Thymus (tissue), 11 donors: ENCODE data around the gene IL1RAPL1. TPM values are rescaled to one million over a fixed set of nuclear protein-coding genes. Genes with fewer than 3 reads are reported as not detected.

Experiments
- DNase-seq, 9 donors: peaks; one replicate each; pipeline ENCODE4 v3.0.0-alpha.2; 2013; ENCODE audit warnings: low spot score in 9 of 9, low read depth in 6 of 9, missing footprints in 1 of 9
- H3K27ac ChIP-seq, 2 donors: one replicate each; pipeline ENCODE4 v1.5.1; 2013; ENCODE audit warnings: control low read depth in 1 of 2, low read depth in 1 of 2, low read length in 1 of 2, mild to moderate bottlenecking in 1 of 2, moderate library complexity in 1 of 2
- H3K27me3 ChIP-seq, 2 donors: one replicate each; pipeline ENCODE4 v1.5.1; 2013; ENCODE audit warnings: low read length in 1 of 2; ENCODE audit not compliant: control insufficient read depth in 2 of 2, insufficient read depth in 1 of 2
- H3K36me3 ChIP-seq, 2 donors: one replicate each; pipeline ENCODE4 v1.5.1; 2013; ENCODE audit warnings: low read length in 1 of 2, mild to moderate bottlenecking in 1 of 2, moderate library complexity in 1 of 2; ENCODE audit not compliant: control insufficient read depth in 2 of 2, insufficient read depth in 2 of 2
- H3K4me1 ChIP-seq, 2 donors: one replicate each; pipeline ENCODE4 v1.5.1; 2013; ENCODE audit warnings: low read length in 2 of 2; ENCODE audit not compliant: control insufficient read depth in 2 of 2, insufficient read depth in 2 of 2
- H3K4me3 ChIP-seq, 2 donors: one replicate each; pipeline ENCODE4 v1.5.1; 2013; ENCODE audit warnings: low read length in 2 of 2, control low read depth in 1 of 2, mild to moderate bottlenecking in 1 of 2
- H3K9me3 ChIP-seq, 2 donors: one replicate each; pipeline ENCODE4 v1.5.1; 2013; ENCODE audit warnings: low read length in 1 of 2, mild to moderate bottlenecking in 1 of 2; ENCODE audit not compliant: control insufficient read depth in 2 of 2, insufficient read depth in 1 of 2
- WGBS: extraction: QIAGEN DNeasy Blood & Tissue Kit; methylation state at CpG from one replicate; pipeline ENCODE4 v1.1.7; 2013; 5-methylcytosine and 5-hydroxymethylcytosine counted together
- polyA plus RNA-seq: library from polyadenylated mRNA; stranded (reverse); fragments of 200-250 nt; gene quantifications from one replicate; pipeline ENCODE4 v1.2.3, GENCODE V29; 2013
- total RNA-seq: library from RNA; stranded (reverse); fragments of 120-200 nt; gene quantifications from one replicate; pipeline ENCODE4 v1.2.4, GENCODE V29; 2013
- donor health status: healthy.

Gene IL1RAPL1
- total and polyA plus RNA-seq, 2 donors: 0.02 to 0.33 TPM

DNA sequence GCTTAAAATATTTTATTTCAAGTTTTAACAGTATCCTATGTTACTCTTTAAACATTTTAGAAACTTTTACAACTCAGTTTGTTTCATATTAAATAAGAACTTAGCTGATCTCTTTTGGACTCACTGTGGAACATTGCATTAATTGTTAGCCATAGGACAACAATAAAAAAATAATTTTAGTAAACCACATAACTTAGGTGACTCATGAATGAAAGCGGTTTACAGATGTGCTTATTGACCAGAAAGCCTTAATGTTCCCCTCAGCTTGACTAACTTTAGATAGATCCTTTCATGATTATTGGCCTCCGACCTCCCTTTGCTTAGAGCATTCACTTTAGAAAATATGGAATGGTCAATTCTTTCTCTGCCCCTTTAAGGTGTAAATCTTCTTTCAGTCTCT, 844.6 kb downstream of the IL1RAPL1 start:
- H3K4me3 ChIP-seq: no peak overlapping the region
- DNase-seq: no peak
- H3K36me3 ChIP-seq: no peaks in the 10 kb centered on the region
- 88% methylated on average over 2 of the region's 2 CpGs for WGBS
- H3K27me3 ChIP-seq: no peaks in the 10 kb centered on the region
- no peak overlapping the region for H3K27ac ChIP-seq
- H3K4me1 ChIP-seq: no peaks in the 10 kb centered on the region
- no peaks in the 10 kb centered on the region for H3K9me3 ChIP-seq

DNA sequence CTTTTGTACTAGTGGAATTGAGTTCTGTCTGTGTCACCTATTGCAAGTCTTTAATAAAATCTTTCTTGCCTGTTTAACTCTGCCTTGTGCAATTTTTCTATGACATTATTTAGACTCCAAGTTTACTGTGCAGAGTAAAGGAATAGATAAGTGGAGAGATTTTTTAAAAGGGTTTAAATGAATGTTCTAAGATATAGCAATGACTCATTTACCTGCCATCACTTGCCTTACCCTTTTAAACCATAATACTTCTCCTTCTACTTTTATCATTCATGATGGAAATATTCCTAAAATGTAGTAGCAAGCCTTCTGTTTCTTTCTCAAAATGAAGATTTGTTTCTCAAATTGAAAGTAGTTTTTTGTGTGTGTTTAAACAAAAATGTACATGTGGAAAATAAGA, 845.3 kb downstream of the IL1RAPL1 start:
- H3K36me3 ChIP-seq: no peaks in the 10 kb centered on the region
- no peaks in the 10 kb centered on the region for H3K9me3 ChIP-seq
- no peak for DNase-seq
- H3K27me3 ChIP-seq: no peaks in the 10 kb centered on the region
- no peak overlapping the region for H3K4me3 ChIP-seq
- H3K4me1 ChIP-seq: no peaks in the 10 kb centered on the region
- no peak overlapping the region for H3K27ac ChIP-seq

DNA sequence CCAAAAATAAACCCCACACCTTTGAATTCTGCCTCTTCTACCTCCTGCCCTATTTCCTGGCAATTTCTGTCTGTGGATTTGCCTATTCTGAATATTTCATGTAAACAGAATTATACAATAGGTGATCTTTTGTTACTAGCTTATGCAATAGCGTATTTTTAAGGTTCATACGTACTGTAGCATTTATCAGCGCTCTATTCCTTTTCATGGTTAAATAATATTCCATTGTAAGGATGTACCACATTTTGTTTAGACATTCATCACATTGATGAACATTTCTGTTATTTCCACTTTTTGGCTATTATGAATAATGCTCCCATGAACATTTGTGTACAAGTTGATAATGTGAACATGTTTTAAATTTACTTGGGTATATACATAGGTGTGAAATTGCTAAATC, 847.7 kb downstream of the IL1RAPL1 start:
- Histone ChIP-seq H3K9me3 (no peaks in the 10 kb centered on the region), H3K36me3 (no peaks in the 10 kb centered on the region), H3K4me1 (no peaks in the 10 kb centered on the region), H3K4me3 (no peak overlapping the region), H3K27ac (no peak overlapping the region), H3K27me3 (no peaks in the 10 kb centered on the region)
- 96% methylated on average over 3 of the region's 3 CpGs for WGBS
- no peak for DNase-seq

DNA sequence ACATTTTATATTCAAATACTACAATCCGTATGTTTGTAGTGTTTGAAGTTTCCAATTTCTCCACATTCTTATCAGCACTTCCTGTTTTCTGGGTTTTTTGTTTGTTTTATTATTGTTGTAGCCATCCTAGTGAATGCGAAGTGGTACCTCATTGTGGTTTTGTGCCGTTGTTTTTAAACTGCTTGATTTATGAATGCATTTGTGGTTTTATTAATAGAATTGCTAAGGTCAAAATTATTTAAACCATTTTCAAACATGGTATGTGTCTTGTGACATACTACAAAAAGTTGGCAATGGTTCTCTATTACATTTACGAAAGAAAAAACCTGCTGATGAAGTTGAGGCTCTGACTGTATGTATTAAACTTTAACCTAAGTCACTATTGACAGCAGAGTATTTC, 848.1 kb downstream of the IL1RAPL1 start:
- H3K27ac ChIP-seq: no peak overlapping the region
- no peak for DNase-seq
- no peaks in the 10 kb centered on the region for H3K27me3 ChIP-seq
- no peaks in the 10 kb centered on the region for H3K36me3 ChIP-seq
- 41% methylated on average over 4 of the region's 4 CpGs for WGBS
- no peaks in the 10 kb centered on the region for H3K4me1 ChIP-seq
- H3K4me3 ChIP-seq: no peak overlapping the region
- no peaks in the 10 kb centered on the region for H3K9me3 ChIP-seq

DNA sequence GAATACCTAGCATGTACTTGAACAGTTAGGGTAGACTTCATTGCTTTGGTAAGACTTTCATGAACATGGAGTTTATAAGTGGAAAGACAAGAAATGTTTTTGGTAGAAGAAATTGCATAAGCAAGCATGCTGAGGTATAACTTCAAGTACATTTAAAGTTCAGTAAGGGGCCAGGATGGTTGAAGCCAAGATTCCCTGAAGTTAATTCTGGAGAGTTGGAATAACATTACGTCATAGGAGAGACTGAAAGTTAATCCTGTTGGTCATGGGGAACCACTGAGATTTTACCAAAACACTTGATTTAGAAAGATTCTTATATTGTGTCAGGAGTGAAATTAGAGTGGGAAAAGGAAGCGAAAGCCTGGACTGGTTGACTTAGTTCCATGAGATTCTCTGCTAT, 860.6 kb downstream of the IL1RAPL1 start:
- H3K4me3 ChIP-seq: no peak overlapping the region
- H3K27me3 ChIP-seq: no peaks in the 10 kb centered on the region
- H3K27ac ChIP-seq: no peak overlapping the region
- H3K4me1 ChIP-seq: no peaks in the 10 kb centered on the region
- H3K9me3 ChIP-seq: no peaks in the 10 kb centered on the region
- H3K36me3 ChIP-seq: no peaks in the 10 kb centered on the region
- no peak for DNase-seq
- WGBS: 96% methylated on average over 2 of the region's 2 CpGs

DNA sequence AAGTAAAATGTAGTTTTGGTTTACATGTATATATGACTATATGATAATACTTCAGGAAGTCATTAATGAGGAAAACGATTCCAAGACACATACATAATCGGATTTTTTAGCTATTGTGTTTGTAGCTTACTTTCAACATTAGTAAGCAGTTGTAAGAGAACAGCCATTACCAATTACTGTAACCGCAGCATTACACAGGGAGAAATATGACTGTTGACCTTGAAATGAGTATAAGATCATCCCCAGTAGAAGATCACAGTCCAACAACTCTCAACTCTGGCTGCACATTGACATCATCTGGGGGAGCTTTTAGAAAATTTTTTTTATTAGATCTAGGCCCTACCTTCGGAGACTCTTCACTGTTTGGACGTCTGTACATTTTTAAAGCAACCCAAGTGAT, 866.1 kb downstream of the IL1RAPL1 start:
- H3K27me3 ChIP-seq: no peaks in the 10 kb centered on the region
- no peak overlapping the region for H3K27ac ChIP-seq
- H3K4me1 ChIP-seq: no peaks in the 10 kb centered on the region
- H3K36me3 ChIP-seq: no peaks in the 10 kb centered on the region
- no peak for DNase-seq
- WGBS: 91% methylated on average over 5 of the region's 5 CpGs
- H3K9me3 ChIP-seq: no peaks in the 10 kb centered on the region
- no peak overlapping the region for H3K4me3 ChIP-seq

DNA sequence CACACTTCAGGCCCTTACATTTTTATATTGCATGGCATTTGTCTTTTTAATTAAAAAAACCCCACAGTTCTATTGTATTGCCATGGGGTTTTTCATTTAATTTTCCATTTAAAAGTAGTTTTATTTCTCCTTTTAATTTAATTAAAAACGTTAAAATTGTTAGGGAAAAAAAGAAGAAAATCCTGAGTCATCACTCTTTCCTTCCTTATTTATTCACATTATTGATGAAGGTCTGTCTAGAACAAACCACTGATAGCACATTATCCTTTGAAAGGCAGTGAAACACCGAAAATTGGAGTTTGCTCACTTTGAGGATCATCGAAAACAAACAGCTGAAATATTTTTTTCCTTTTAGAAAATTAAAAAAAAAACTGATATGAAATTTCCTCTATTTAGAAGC, 868.5 kb downstream of the IL1RAPL1 start:
- Histone ChIP-seq H3K27ac (no peak overlapping the region), H3K9me3 (no peaks in the 10 kb centered on the region), H3K4me1 (no peaks in the 10 kb centered on the region), H3K27me3 (no peaks in the 10 kb centered on the region), H3K4me3 (no peak overlapping the region), H3K36me3 (no peaks in the 10 kb centered on the region)
- no peak for DNase-seq
- WGBS: 58% methylated on average over 3 of the region's 3 CpGs

DNA sequence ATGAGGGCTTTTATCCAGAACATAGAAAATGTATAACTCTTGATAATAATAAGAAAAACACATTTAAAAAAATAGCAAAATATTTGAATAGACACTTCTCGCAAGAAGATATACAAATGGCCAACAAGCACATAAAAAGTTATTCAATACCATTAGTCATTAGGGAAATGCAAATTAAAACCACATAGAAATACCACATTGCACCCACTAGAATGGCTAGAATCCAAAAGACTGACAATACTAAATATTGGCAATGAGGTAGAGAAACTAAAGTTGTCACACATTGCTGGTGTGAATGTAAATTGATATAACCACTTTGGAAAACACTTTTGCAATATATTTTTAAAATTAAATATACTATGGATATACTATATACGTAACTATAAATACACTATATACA, 873.8 kb downstream of the IL1RAPL1 start:
- Histone ChIP-seq H3K27ac (no peak overlapping the region), H3K9me3 (no peaks in the 10 kb centered on the region), H3K27me3 (no peaks in the 10 kb centered on the region), H3K4me3 (no peak overlapping the region), H3K36me3 (no peaks in the 10 kb centered on the region), H3K4me1 (no peaks in the 10 kb centered on the region)
- 93% methylated on average over 2 of the region's 2 CpGs for WGBS
- DNase-seq: no peak

DNA sequence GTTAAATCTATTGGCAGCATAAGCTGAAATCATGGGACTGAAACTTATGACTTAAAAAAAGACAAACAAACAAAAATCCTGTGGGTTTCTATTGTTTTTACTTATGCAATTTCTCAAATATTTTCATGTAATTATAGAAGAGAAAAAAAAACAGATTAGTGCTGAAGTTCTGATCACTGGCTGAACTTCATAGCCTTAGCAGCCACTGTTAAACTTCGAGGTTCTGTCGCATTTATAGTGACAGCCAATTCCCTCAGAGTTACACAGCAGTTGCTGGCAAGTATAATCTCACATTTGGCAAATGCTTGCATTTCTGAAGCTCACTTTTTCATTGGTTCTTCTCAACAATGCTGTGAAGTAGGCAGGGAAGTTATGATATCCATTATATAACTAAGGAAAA, 879.2 kb downstream of the IL1RAPL1 start:
- no peak for DNase-seq
- no peaks in the 10 kb centered on the region for H3K4me1 ChIP-seq
- WGBS: 91% methylated on average over 2 of the region's 2 CpGs

DNA sequence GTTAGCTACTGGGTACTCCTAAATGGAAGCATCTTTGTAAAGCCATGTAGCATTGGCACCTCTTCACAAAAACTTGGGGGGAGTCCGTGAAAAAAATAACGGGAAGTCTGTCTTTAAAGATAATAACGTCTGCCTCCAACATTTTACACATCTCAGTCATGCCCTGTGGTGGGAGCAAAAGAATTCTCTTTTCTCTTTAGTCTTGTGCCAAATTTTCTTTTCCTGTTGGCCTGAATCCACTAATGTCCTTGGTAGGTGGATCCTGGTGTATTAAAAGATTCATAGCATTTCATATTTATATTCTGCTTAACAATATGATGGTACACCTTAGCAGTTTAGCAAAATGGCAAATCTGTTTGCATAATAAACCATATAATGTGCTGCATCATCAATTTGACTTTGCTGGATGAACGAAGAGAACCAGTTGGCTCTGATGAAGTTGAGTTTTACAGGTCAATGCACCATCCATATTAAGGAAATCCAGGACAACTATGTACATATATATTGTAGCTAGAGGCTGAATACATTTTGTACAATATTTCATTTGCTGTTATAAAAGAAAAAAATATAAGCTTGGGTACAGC, 881.8 kb downstream of the IL1RAPL1 start:
- Histone ChIP-seq H3K9me3 (no peaks in the 10 kb centered on the region), H3K27me3 (no peaks in the 10 kb centered on the region), H3K36me3 (no peaks in the 10 kb centered on the region), H3K4me3 (no peak overlapping the region), H3K4me1 (no peaks in the 10 kb centered on the region), H3K27ac (no peak overlapping the region)
- no peak for DNase-seq
- 63% methylated on average over 4 of the region's 4 CpGs for WGBS

More for the DNA sequence above, 879.2 kb downstream of the IL1RAPL1 start:
- H3K36me3 ChIP-seq: no peaks in the 10 kb centered on the region
- no peaks in the 10 kb centered on the region for H3K27me3 ChIP-seq
- no peaks in the 10 kb centered on the region for H3K9me3 ChIP-seq
- no peak overlapping the region for H3K4me3 ChIP-seq
- no peak overlapping the region for H3K27ac ChIP-seq
